Putamen (tissue), 1 donor: ENCODE results near the gene PRPF8.
"Not testable (repeated sequence)": the region's sequence is repeated elsewhere in the genome, so short reads cannot be mapped to it uniquely, and the experiment has no call there.

ENCODE experiments used
- DNase-seq: peaks from one replicate; pipeline ENCODE4 v3.0.0-alpha.2; 2016; ENCODE audit warnings: low spot score

The PRPF8 gene

GRCh38 chr17:1684378-1685189 is at the start of gene PRPF8:
PRPF8 (minus strand) TSS chr17:1684867; CDS start chr17:1684571, 296 bp downstream.
- DNase-seq = peak; percentile 98

GRCh38 chr17:1733759-1734158 is 49.1 kb upstream of the PRPF8 start:
- DNase-seq = no peak

GRCh38 chr17:1732833-1733321 is 48.2 kb upstream of the PRPF8 start:
- DNase-seq = no peak

GRCh38 chr17:1732241-1732832 is 47.7 kb upstream of the PRPF8 start:
- no peak for DNase-seq

- DNase-seq = no peak
Measured at GRCh38 chr17:1731194-1731506, 46.5 kb upstream of the PRPF8 start.

- no peak for DNase-seq
Measured at GRCh38 chr17:1730326-1731193, 45.9 kb upstream of the PRPF8 start.

- DNase-seq = no peak
Measured at GRCh38 chr17:1729966-1730325, 45.3 kb upstream of the PRPF8 start.

GRCh38 chr17:1727876-1728630 is 43.4 kb upstream of the PRPF8 start:
- DNase-seq = no peak

- no peak for DNase-seq
Measured at GRCh38 chr17:1727258-1727789, 42.7 kb upstream of the PRPF8 start.

GRCh38 chr17:1726626-1727257 is 42.1 kb upstream of the PRPF8 start:
- DNase-seq = no peak

GRCh38 chr17:1725642-1726511 is 41.2 kb upstream of the PRPF8 start:
- no peak for DNase-seq

- DNase-seq = no peak
Measured at GRCh38 chr17:1724869-1725641, 40.4 kb upstream of the PRPF8 start.

GRCh38 chr17:1724351-1724868 is 39.7 kb upstream of the PRPF8 start, which contains the start of gene WDR81:
WDR81 (plus strand) TSS chr17:1724704; CDS start chr17:1724960, 256 bp downstream.
- DNase-seq = peak; percentile 85

GRCh38 chr17:1722022-1722421 is 37.4 kb upstream of the PRPF8 start:
- not testable (repeated sequence) for DNase-seq

GRCh38 chr17:1720856-1721386 is 36.3 kb upstream of the PRPF8 start:
- DNase-seq = no peak

- no peak for DNase-seq
Measured at GRCh38 chr17:1718362-1719165, 33.9 kb upstream of the PRPF8 start.

- DNase-seq = peak; percentile 97
Measured at GRCh38 chr17:1716912-1717695, 32.4 kb upstream of the PRPF8 start.
